ENCODE data around the gene COL11A2. TPM values are rescaled to one million over a fixed set of nuclear protein-coding genes. Genes with fewer than 3 reads are reported as not detected.

Gene COL11A2
- total and polyA plus RNA-seq, 2 of the 13 experiments (the other 11 are each of a cell fraction or from before 2014, with no cell fraction given) = 0.55 TPM

- H4K20me1 ChIP-seq (ENCODE audit: insufficient read depth, low read length) = no peaks in the 10 kb centered on the region
- TF ChIP-seq, protein P1, sequence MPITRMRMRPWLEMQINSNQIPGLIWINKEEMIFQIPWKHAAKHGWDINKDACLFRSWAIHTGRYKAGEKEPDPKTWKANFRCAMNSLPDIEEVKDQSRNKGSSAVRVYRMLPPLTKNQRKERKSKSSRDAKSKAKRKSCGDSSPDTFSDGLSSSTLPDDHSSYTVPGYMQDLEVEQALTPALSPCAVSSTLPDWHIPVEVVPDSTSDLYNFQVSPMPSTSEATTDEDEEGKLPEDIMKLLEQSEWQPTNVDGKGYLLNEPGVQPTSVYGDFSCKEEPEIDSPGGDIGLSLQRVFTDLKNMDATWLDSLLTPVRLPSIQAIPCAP (CRISPR knock-in tag; IDR thresholded peaks at IDR 0.05; ENCODE audit: low read depth) = no peak
- TF ChIP-seq, protein P2, sequence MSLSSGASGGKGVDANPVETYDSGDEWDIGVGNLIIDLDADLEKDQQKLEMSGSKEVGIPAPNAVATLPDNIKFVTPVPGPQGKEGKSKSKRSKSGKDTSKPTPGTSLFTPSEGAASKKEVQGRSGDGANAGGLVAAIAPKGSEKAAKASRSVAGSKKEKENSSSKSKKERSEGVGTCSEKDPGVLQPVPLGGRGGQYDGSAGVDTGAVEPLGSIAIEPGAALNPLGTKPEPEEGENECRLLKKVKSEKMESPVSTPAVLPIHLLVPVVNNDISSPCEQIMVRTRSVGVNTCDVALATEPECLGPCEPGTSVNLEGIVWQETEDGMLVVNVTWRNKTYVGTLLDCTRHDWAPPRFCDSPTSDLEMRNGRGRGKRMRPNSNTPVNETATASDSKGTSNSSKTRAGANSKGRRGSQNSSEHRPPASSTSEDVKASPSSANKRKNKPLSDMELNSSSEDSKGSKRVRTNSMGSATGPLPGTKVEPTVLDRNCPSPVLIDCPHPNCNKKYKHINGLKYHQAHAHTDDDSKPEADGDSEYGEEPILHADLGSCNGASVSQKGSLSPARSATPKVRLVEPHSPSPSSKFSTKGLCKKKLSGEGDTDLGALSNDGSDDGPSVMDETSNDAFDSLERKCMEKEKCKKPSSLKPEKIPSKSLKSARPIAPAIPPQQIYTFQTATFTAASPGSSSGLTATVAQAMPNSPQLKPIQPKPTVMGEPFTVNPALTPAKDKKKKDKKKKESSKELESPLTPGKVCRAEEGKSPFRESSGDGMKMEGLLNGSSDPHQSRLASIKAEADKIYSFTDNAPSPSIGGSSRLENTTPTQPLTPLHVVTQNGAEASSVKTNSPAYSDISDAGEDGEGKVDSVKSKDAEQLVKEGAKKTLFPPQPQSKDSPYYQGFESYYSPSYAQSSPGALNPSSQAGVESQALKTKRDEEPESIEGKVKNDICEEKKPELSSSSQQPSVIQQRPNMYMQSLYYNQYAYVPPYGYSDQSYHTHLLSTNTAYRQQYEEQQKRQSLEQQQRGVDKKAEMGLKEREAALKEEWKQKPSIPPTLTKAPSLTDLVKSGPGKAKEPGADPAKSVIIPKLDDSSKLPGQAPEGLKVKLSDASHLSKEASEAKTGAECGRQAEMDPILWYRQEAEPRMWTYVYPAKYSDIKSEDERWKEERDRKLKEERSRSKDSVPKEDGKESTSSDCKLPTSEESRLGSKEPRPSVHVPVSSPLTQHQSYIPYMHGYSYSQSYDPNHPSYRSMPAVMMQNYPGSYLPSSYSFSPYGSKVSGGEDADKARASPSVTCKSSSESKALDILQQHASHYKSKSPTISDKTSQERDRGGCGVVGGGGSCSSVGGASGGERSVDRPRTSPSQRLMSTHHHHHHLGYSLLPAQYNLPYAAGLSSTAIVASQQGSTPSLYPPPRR (CRISPR knock-in tag; IDR thresholded peaks at IDR 0.05; ENCODE audit: borderline replicate concordance) = no peak
- TF ChIP-seq ZNF432 (CRISPR knock-in tag; IDR thresholded peaks at IDR 0.05; ENCODE audit: borderline replicate concordance) = no peak
- TF ChIP-seq ZNF614 (CRISPR knock-in tag; IDR thresholded peaks at IDR 0.05; ENCODE audit: borderline replicate concordance) = no peak
- TF ChIP-seq JUNB (CRISPR knock-in tag; IDR thresholded peaks at IDR 0.05; ENCODE audit: borderline replicate concordance) = no peak
- TF ChIP-seq ZNF280B (CRISPR knock-in tag; IDR thresholded peaks at IDR 0.05; ENCODE audit: borderline replicate concordance) = no peak
- TF ChIP-seq TBX2 (CRISPR knock-in tag; IDR thresholded peaks at IDR 0.05; ENCODE audit: borderline replicate concordance) = no peak
- TF ChIP-seq SKI (IDR thresholded peaks at IDR 0.05; ENCODE audit: partially characterized antibody) = no peak
- TF ChIP-seq, protein P3, sequence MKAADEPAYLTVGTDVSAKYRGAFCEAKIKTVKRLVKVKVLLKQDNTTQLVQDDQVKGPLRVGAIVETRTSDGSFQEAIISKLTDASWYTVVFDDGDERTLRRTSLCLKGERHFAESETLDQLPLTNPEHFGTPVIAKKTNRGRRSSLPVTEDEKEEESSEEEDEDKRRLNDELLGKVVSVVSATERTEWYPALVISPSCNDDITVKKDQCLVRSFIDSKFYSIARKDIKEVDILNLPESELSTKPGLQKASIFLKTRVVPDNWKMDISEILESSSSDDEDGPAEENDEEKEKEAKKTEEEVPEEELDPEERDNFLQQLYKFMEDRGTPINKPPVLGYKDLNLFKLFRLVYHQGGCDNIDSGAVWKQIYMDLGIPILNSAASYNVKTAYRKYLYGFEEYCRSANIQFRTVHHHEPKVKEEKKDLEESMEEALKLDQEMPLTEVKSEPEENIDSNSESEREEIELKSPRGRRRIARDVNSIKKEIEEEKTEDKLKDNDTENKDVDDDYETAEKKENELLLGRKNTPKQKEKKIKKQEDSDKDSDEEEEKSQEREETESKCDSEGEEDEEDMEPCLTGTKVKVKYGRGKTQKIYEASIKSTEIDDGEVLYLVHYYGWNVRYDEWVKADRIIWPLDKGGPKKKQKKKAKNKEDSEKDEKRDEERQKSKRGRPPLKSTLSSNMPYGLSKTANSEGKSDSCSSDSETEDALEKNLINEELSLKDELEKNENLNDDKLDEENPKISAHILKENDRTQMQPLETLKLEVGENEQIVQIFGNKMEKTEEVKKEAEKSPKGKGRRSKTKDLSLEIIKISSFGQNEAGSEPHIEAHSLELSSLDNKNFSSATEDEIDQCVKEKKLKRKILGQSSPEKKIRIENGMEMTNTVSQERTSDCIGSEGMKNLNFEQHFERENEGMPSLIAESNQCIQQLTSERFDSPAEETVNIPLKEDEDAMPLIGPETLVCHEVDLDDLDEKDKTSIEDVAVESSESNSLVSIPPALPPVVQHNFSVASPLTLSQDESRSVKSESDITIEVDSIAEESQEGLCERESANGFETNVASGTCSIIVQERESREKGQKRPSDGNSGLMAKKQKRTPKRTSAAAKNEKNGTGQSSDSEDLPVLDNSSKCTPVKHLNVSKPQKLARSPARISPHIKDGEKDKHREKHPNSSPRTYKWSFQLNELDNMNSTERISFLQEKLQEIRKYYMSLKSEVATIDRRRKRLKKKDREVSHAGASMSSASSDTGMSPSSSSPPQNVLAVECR (CRISPR knock-in tag; IDR thresholded peaks at IDR 0.05; ENCODE audit: borderline replicate concordance) = no peak
- TF ChIP-seq U2AF1 (optimal IDR thresholded peaks at IDR 0.05; ENCODE audit: low read depth, low read length) = no peak
- TF ChIP-seq, protein P4, sequence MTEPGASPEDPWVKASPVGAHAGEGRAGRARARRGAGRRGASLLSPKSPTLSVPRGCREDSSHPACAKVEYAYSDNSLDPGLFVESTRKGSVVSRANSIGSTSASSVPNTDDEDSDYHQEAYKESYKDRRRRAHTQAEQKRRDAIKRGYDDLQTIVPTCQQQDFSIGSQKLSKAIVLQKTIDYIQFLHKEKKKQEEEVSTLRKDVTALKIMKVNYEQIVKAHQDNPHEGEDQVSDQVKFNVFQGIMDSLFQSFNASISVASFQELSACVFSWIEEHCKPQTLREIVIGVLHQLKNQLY (CRISPR knock-in tag; IDR thresholded peaks at IDR 0.05) = no peak
- ATAC-seq (peak; percentile 34), DNase-seq (ENCODE audit: low spot score) (no peak), FAIRE-seq (no peak)
- no peak overlapping the region for H3K4me3 ChIP-seq (replicated peaks in 1 of 3; ENCODE audit: insufficient read depth in 1 of 3, low read depth in 2 of 3, low read length in 3 of 3)
- POLR2A ChIA-PET = no interaction called here
- no peak overlapping the region for H2AFZ ChIP-seq (ENCODE audit: low read length)
- BruUV-seq (replicated peaks) = no TSS peak
- no peak overlapping the region for H3K27ac ChIP-seq (ENCODE audit: extremely low read length, insufficient read depth, low read length)
- H3K9me3 ChIP-seq (ENCODE audit: low read length) = no peaks in the 10 kb centered on the region
- no peaks in the 10 kb centered on the region for H3K36me3 ChIP-seq (replicated peaks in 1 of 2; ENCODE audit: control insufficient read depth in 1 of 2, insufficient read depth in 2 of 2, low read length in 2 of 2)
- no peak overlapping the region for H3K4me2 ChIP-seq (ENCODE audit: low read depth, low read length)
- CTCF ChIA-PET (ENCODE audit: low intra/inter-chr PET ratio, low total read pairs) = no interaction called here
- peaks cover 20% of the 10 kb centered on the region for H3K4me1 ChIP-seq (ENCODE audit: insufficient read depth, low read length)
- H3K27me3 ChIP-seq (ENCODE audit: control insufficient read depth in 1 of 2, insufficient read depth in 2 of 2, low read length in 2 of 2) = peaks cover 9 to 52% of the 10 kb centered on the region in 2 experiments; a peak in 4 of 5 replicates
- intact Hi-C loops (cut with micrococcal nuclease; ENCODE audit: unreplicated experiment) (no loop called here), in situ Hi-C loops (cut with HindIII; ENCODE audit: extremely low pct_ligation_motif_present, low pct_unique_long_range_greater_than_20kb) (no loop called here)
- H3K9ac ChIP-seq (ENCODE audit: insufficient read depth, low read depth, low read length) = no peak overlapping the region
- 70% methylated on average over 4 of the region's 4 CpGs for WGBS (ENCODE audit: low lambda C conversion rate)
- no peaks in the 10 kb centered on the region for H3K79me2 ChIP-seq (ENCODE audit: insufficient read depth, low read length)
Measured at GRCh38 chr6:33216117-33216649, 23.9 kb upstream of the COL11A2 start.
